Fibroblast of pulmonary artery (primary cell): ENCODE measurements around the gene RAB40C.
A peak's percentile ranks its signal among the peaks of the same experiment; 100 is the strongest.

Experiments
- DNase-seq: peaks from one replicate; pipeline ENCODE4 v3.0.0-alpha.2; 2010; ENCODE audit warnings: low read depth
- H3K4me3 ChIP-seq: replicated peaks from 2 replicates; pipeline ENCODE4 v1.5.1; 2011; ENCODE audit warnings: low read depth, mild to moderate bottlenecking, control low read depth, low read length, moderate library complexity
- TF ChIP-seq, protein P1 (sequence below): IDR thresholded peaks from 2 replicates; pipeline ENCODE4 v1.5.1; 2011; ENCODE audit warnings: mild to moderate bottlenecking, control low read depth, low read length, inconsistent platforms; ENCODE audit errors: missing control alignments

The RAB40C gene

GRCh38 chr16:641326-642188, 51.7 kb downstream of the RAB40C start, which contains the start of gene MCRIP2:
Gene MCRIP2 (plus strand): TSS chr16:641828. CDS start chr16:641992, 164 bp downstream.
- peak; percentile 71 for DNase-seq
- H3K4me3 ChIP-seq: peak within 1 kb of the TSS; percentile 70
- TF ChIP-seq, protein P1, sequence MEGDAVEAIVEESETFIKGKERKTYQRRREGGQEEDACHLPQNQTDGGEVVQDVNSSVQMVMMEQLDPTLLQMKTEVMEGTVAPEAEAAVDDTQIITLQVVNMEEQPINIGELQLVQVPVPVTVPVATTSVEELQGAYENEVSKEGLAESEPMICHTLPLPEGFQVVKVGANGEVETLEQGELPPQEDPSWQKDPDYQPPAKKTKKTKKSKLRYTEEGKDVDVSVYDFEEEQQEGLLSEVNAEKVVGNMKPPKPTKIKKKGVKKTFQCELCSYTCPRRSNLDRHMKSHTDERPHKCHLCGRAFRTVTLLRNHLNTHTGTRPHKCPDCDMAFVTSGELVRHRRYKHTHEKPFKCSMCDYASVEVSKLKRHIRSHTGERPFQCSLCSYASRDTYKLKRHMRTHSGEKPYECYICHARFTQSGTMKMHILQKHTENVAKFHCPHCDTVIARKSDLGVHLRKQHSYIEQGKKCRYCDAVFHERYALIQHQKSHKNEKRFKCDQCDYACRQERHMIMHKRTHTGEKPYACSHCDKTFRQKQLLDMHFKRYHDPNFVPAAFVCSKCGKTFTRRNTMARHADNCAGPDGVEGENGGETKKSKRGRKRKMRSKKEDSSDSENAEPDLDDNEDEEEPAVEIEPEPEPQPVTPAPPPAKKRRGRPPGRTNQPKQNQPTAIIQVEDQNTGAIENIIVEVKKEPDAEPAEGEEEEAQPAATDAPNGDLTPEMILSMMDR: no peak

DNA sequence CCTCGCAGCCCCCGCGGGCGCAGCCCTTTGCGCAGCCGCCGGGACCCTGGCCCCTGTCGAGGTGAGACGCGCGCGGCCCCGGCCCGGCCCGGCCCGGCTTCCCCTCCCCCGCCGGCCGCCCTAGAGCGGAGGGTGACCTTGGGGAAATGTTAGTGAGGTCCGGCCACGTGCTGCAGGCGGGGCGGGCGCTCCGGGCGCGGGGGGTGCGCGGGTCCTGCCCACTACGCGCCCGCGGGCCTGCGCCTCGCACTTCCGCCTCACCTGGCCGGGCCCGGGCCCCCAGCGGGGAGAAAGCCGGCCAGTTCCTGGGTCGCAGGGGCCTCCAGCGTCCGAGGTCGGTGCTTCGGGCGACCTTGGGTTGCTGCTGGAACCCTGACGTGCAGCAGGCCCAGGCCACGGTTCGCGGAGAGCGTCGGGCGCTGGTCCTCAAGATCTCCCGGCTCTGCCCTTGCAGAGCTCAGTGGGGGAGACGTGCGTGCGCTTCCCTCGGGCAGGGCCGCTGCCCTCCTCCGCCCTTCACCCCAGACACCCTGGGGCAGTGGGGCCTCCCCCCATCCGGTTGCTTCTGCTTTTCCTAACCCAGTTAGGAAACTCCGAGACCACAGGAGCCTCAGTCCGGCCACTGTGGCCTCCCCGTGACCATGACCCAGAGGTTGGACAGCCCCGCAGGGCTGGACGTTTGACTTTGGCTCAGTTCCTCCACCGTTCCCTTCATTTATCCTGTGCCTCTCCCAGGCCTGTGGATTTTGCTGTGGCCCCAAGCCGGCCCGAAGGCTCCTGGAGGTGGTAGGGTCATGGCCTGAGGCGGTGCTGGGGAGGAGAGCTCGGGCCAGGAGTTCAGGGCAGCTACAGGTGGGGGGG, 52.6 kb downstream of the RAB40C start:
- peak overlapping the region; percentile 70 for H3K4me3 ChIP-seq
- TF ChIP-seq, protein P1: no peak
- no peak for DNase-seq

DNA sequence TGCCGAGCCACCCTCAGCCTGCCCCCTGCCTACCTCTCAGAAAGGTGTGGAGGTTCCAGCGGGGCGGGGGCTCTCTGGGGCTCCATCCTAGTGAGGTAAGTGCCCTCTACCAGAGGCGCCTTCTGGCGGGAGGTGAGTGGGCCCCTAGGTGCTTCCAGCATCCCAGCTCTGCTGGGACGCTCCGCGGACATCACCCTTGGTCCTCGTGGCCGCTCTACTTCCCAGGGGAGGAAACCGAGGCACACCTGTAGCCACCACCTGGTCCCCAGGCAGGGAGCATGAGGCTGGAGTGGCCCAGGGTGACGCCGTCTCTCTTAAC, 53.1 kb downstream of the RAB40C start:
- DNase-seq: no peak
- peak overlapping the region; percentile 70 for H3K4me3 ChIP-seq
- TF ChIP-seq, protein P1: no peak

- TF ChIP-seq, protein P1: no peak
- no peak for DNase-seq
These were observed 54.7 kb downstream of the RAB40C start for GRCh38 chr16:644556-644955.

GRCh38 chr16:645852-646678, 56.2 kb downstream of the RAB40C start:
- TF ChIP-seq, protein P1: no peak

More at GRCh38 chr16:644556-644955, 54.7 kb downstream of the RAB40C start:
- no peak overlapping the region for H3K4me3 ChIP-seq

DNA sequence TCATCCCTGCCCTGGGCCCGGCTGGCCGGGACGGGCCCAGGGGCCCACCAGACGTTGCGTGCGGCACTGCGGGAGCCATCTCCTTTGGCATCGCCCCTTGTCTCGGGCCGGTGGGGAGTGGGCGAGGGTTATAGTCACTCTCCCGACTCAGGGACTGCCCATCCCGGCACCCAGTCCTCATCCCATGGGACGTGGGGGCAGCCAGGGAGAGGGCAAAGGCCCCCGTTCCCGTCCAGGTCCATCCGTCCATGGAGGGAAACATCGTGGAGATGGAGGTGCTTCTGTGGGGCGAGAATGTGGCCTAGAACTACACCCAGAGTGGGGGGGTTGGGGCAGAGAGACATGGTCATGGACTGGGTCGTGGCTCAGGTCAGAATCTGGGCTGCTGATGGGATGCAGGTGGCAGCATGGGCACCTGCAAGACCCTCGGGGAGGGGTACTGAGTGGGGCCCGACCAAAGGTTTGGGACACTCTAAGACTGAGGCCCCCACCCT, 56.9 kb downstream of the RAB40C start:
- TF ChIP-seq, protein P1: no peak
- no peak overlapping the region for H3K4me3 ChIP-seq
- no peak for DNase-seq

More at GRCh38 chr16:645852-646678, 56.2 kb downstream of the RAB40C start:
- DNase-seq: no peak
- H3K4me3 ChIP-seq: no peak overlapping the region
